Activated naive CD8-positive, alpha-beta T cell treated with anti-CD3 and anti-CD28 coated beads for 36 hours (primary cell): Measurements from ENCODE around the gene TNFSF15. TPM values are rescaled to one million over a fixed set of nuclear protein-coding genes. Genes with fewer than 3 reads are reported as not detected.

Experiments
- DNase-seq: peaks from one replicate; pipeline ENCODE4 v3.0.0; 2021
- H3K27ac Mint-ChIP-seq: one replicate; pipeline ENCODE4 v1.8.0; 2022; ENCODE audit warnings: mild to moderate bottlenecking, moderate library complexity, mixed read lengths
- H3K27me3 Mint-ChIP-seq: one replicate; pipeline ENCODE4 v1.8.0; 2022; ENCODE audit warnings: mild to moderate bottlenecking, mixed read lengths
- H3K36me3 Mint-ChIP-seq: one replicate; pipeline ENCODE4 v1.8.0; 2021; ENCODE audit warnings: mild to moderate bottlenecking, mixed read lengths
- H3K4me1 Mint-ChIP-seq: one replicate; pipeline ENCODE4 v1.8.0; 2021; ENCODE audit warnings: mixed read lengths
- H3K4me3 Mint-ChIP-seq: one replicate; pipeline ENCODE4 v1.8.0; 2022; ENCODE audit warnings: mild to moderate bottlenecking, moderate library complexity, mixed read lengths
- H3K9me3 Mint-ChIP-seq: one replicate; pipeline ENCODE4 v1.8.0; 2022; ENCODE audit warnings: mixed read lengths
- total RNA-seq, 2 experiments: library from RNA; stranded (reverse); gene quantifications; one replicate each; pipeline ENCODE4 v1.2.3, GENCODE V29; 2021

Gene TNFSF15
- total RNA-seq, 2 experiments from 2014 or later: 2.3 to 2.4 TPM

DNA sequence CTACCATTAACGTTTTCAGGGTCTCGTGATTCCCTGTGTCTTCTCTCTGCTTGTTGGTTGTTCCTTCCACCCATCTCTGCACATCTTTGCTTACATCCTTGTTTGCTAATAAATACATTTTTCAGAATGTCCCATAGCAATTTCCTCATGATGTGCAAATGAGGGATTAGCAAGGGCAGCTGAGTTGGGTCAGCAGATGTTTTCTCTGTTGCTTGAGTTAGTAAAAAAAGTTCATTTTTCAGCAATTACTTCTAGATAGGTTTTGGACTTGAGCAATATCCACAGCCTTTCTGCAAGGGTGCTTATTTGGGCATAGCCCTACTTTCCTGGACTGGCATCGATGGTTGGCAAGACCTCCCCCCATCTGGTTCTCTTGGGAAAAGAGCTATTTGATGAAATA is 4.8 kb upstream of the TNFSF15 start:
- H3K27me3 Mint-ChIP-seq: peaks cover 2% of the 10 kb centered on the region
- H3K4me1 Mint-ChIP-seq: peaks cover 39% of the 10 kb centered on the region
- H3K36me3 Mint-ChIP-seq: no peaks in the 10 kb centered on the region
- H3K4me3 Mint-ChIP-seq: no peak overlapping the region
- no peaks in the 10 kb centered on the region for H3K9me3 Mint-ChIP-seq
- DNase-seq: no peak
- no peak overlapping the region for H3K27ac Mint-ChIP-seq

DNA sequence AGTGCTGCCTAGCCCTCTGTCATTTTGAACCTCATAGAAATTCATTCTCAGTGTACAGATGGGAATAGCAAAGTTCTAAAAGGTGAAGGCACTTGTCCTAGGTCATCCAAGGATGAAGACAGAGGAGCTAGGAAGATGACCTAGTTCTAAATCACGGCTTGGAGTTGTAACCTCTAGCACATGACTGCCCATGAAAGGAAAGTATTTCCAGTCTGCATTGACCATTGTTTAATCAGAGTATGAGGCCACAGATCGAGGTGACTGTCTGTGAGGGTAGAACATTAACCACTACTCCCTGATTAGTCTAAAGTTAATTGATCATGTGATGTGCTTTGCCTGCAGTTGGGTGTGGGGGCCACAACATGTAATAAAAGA is 674 bp upstream of the TNFSF15 start:
- no peaks in the 10 kb centered on the region for H3K27me3 Mint-ChIP-seq
- peaks cover 26% of the 10 kb centered on the region for H3K4me1 Mint-ChIP-seq
- peaks cover 4% of the 10 kb centered on the region for H3K36me3 Mint-ChIP-seq
- H3K4me3 Mint-ChIP-seq: peak overlapping the region; percentile 75
- H3K27ac Mint-ChIP-seq: peak overlapping the region; percentile 73
- H3K9me3 Mint-ChIP-seq: no peaks in the 10 kb centered on the region
- no peak for DNase-seq

DNA sequence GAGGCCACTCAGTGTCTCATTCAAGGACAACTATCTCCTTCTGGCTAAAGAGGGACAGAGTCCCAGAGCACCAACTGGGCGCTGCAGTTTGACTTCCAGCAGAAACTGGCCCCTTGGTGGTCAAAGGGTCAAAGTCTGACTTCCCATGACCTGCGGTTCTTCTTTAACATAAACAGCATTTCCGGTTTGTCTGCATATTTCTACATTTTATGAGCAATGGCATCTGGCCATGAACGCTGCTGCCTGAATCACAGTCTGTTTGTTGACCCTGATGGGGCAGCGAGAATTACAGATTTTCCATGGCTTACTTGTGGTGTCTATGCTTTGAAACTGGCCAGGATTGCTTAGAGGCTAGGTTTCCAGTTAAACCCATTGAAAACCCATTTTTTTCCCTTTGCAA is 1.3 kb downstream of the TNFSF15 start:
- no peak for DNase-seq
- Mint-ChIP-seq H3K4me3 (peak overlapping the region; percentile 22), H3K4me1 (peaks cover 26% of the 10 kb centered on the region), H3K36me3 (peaks cover 4% of the 10 kb centered on the region), H3K9me3 (no peaks in the 10 kb centered on the region), H3K27ac (no peak overlapping the region), H3K27me3 (no peaks in the 10 kb centered on the region)

DNA sequence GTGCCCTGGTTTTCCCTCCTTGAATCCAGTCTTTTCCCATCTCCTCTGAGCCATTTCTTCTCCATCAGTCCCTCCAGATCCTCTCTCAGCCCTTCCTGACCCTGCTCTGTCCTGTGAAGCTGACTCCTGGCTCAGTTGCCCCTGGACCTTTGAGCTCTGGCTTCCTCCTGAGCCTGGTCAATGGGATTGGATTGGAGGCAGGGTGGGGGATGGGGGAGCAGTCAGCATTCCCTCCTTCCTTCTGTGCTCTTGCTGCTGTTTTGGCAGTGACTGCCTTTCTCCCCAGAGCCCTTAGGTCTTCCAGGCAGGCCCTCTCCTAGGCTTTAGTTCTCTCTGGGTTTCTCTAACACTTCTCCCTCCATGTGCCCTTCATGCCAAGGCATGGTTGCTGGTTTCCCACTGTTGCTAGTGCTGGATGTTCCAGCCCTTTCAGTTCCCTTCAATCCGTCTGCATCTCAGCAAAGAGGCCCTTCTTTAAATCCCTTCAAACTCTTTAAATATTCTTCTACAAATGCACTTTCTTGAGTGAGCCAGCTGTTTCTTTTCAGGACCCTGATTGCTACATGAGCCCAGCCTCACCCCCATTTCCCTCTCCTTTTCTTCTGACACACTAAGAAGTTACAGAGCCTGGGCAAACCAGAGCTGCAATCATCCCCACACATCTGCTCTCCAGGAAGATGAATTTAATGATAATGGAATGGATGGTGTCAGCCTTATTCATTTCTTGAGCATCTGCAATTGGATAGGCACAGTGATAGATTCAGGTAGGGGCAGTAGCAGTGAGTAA is 2.2 kb downstream of the TNFSF15 start:
- Mint-ChIP-seq H3K27ac (no peak overlapping the region), H3K36me3 (peaks cover 4% of the 10 kb centered on the region), H3K4me1 (peaks cover 26% of the 10 kb centered on the region), H3K4me3 (no peak overlapping the region), H3K27me3 (no peaks in the 10 kb centered on the region), H3K9me3 (no peaks in the 10 kb centered on the region)
- DNase-seq: no peak

DNA sequence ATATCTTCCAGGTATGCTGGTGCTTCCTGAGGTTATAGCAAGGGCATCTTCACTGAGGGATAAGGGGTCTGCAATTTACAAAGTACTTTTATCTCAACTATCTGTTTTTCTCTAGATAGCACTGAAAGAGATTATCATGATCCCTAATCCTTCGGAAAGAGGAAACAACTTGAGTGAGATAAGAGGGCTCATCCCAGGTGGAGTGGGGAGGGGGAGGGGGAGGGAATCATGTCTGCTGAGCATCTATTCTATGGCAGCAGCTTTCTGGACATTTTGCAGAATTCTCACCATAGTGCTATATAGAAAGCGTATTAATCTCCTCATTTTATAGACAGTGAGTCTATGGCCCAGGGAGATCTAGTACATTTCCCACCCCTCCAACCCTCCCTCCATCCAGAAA is 5.9 kb downstream of the TNFSF15 start:
- no peak overlapping the region for H3K27ac Mint-ChIP-seq
- no peak for DNase-seq
- no peaks in the 10 kb centered on the region for H3K9me3 Mint-ChIP-seq
- no peak overlapping the region for H3K4me3 Mint-ChIP-seq
- peaks cover 3% of the 10 kb centered on the region for H3K4me1 Mint-ChIP-seq
- H3K27me3 Mint-ChIP-seq: no peaks in the 10 kb centered on the region
- H3K36me3 Mint-ChIP-seq: peaks cover 4% of the 10 kb centered on the region

DNA sequence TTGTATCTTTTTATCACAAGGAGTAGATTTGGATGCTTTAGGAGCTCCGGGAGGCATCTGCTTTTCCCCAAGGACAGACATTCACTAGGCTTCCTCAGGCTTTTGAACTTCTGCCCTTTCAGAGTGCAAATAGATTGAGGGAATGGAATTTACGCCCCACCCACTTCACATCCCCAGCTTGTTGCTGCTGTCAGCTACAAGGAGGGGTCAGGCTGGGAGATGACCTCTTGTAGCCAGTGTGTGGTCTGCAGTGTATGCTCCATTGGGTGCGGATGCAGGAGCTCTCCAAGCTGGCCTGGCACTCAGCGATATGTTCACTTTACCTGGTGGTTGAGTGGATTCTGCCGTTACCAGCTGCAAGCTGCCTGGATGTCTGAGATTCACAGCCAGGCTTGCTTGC is 6.4 kb downstream of the TNFSF15 start:
- Mint-ChIP-seq H3K9me3 (no peaks in the 10 kb centered on the region), H3K36me3 (peaks cover 4% of the 10 kb centered on the region), H3K4me1 (no peaks in the 10 kb centered on the region), H3K4me3 (no peak overlapping the region), H3K27me3 (no peaks in the 10 kb centered on the region), H3K27ac (no peak overlapping the region)
- no peak for DNase-seq

DNA sequence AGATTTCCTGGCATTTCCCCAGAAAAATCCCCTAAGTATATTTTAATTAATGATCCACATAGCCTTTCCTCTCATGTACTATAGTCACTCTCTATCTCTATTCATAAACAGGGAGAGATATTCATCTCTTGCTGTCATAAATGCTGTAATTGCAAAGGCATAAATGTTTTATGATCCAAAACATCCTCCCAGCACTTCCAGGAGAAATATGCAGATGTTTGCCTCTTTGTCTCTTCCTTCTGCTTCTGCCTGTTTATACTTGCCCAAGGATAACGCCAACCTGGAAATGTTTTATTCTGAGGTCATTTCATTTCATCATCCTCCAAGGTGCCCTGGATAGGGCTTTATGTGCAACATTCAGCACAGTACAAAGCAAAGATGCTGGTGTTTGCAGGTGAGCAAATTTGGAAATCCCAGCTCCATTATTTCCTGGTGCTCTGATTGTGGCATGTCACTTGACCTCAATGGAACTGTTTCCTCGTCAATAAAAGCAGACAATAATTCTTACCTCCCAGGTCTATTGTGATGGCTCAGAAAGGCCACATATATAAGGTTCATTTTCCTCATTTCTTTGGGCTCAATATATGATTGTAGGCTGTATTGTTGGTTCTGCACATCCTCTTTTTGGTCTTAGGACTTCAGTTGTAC is 6.9 kb downstream of the TNFSF15 start:
- Mint-ChIP-seq H3K27ac (no peak overlapping the region), H3K27me3 (no peaks in the 10 kb centered on the region), H3K9me3 (no peaks in the 10 kb centered on the region), H3K4me1 (no peaks in the 10 kb centered on the region), H3K36me3 (peaks cover 3% of the 10 kb centered on the region), H3K4me3 (no peak overlapping the region)
- DNase-seq: no peak

DNA sequence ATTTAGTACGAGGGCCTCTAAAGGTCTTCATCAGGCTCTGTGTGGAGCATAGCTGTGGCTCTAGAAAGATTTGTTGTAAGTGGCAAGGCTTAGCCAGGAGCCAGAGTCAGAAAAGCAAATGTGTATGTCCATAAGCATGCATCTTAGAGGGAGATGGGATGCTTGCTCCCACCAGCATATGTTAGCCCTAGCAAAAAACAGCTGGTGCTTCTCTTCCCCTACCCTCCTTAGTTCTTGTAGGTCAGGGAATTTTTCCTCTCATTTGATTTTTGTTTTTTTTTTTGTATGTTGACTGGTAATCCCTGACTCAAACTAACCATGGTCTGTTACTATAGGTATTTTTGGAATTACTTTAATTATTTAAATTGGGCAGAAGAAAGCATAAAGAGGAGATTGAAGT is 7.7 kb downstream of the TNFSF15 start:
- no peaks in the 10 kb centered on the region for H3K27me3 Mint-ChIP-seq
- no peak overlapping the region for H3K27ac Mint-ChIP-seq
- DNase-seq: no peak
- no peak overlapping the region for H3K4me3 Mint-ChIP-seq
- H3K9me3 Mint-ChIP-seq: no peaks in the 10 kb centered on the region
- H3K36me3 Mint-ChIP-seq: no peaks in the 10 kb centered on the region
- no peaks in the 10 kb centered on the region for H3K4me1 Mint-ChIP-seq

DNA sequence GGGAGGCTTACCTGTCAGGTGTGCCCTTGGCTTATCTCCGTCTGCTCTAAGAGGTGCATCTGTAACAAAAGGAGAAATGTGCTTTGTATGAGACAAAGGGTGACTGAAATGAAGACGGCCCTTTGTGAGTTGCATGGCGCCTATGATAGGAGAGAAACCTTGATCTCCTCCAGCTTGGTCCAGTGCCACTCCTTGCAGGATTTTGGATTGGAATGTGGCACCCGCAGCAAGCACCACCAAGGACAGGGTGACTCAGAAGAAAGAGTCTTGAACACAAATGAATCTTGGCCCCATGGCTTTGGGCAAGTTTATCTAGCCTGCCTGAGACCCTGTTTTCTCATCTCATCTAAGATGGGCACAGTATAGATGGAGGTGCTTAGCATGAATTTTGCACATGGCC is 13.4 kb downstream of the TNFSF15 start:
- H3K36me3 Mint-ChIP-seq: peaks cover 13% of the 10 kb centered on the region
- no peaks in the 10 kb centered on the region for H3K27me3 Mint-ChIP-seq
- no peaks in the 10 kb centered on the region for H3K9me3 Mint-ChIP-seq
- peaks cover 7% of the 10 kb centered on the region for H3K4me1 Mint-ChIP-seq
- no peak overlapping the region for H3K27ac Mint-ChIP-seq
- no peak overlapping the region for H3K4me3 Mint-ChIP-seq
- DNase-seq: no peak

DNA sequence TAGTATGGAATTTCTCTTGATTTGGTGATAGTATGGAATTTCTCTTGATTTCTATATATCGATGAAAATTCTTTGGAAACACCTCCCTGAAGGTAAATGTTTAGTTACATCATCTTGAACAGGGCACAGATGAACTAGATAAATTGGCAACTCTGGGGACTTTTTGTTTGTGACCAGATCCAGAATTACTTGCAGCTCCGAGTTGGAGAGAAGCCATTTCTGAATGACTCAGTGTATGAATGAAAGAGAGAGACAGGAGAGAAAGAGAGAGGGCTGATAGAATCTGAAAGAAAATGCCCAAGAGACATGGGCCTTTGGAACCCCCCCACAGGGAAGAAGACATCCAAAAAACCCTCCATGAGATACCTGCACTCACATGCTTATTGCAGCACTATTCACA is 14.1 kb downstream of the TNFSF15 start:
- H3K4me3 Mint-ChIP-seq: no peak overlapping the region
- peaks cover 13% of the 10 kb centered on the region for H3K36me3 Mint-ChIP-seq
- H3K27me3 Mint-ChIP-seq: no peaks in the 10 kb centered on the region
- no peak for DNase-seq
- no peak overlapping the region for H3K27ac Mint-ChIP-seq
- H3K9me3 Mint-ChIP-seq: no peaks in the 10 kb centered on the region
- H3K4me1 Mint-ChIP-seq: peaks cover 7% of the 10 kb centered on the region

DNA sequence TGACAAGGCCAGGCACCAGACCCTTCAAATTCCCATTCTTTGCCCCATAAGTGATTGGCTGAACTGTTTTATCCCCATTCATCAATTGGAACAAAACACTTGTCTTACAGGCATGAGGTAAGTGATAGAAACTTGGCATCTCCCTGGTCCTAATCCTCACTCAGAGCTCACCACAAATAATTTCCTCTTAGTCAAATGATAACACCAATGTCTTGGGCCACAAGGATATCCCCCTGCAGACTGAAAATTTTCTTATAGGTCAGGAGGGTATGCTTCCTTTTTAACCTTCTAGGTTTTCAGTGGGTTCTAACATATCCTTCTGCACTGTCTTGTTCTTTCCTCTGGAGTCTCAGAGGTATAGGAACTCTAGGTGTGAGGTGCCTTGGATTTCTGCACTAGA is 14.5 kb downstream of the TNFSF15 start:
- Mint-ChIP-seq H3K36me3 (peaks cover 13% of the 10 kb centered on the region), H3K4me1 (peaks cover 7% of the 10 kb centered on the region), H3K27me3 (no peaks in the 10 kb centered on the region), H3K9me3 (no peaks in the 10 kb centered on the region), H3K4me3 (no peak overlapping the region), H3K27ac (no peak overlapping the region)
- no peak for DNase-seq

DNA sequence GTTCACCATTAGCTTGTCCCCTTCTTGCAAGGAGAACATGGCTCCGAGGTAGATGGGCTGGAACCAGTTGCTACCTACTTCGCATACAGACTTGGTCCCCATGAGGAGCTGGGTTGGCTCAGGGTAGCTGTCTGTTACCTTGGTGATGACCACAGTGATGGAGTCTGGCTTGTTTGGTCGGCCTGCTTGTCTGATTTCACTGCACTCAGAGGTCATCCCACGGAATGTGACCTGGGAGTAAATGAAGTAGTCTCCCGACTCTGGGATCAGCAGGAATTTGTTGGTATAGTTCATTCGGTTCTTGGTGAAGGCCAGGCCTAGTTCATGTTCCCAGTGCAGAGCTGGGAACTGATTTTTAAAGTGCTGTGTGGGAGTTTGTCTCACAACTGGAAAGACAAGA is 15.3 kb downstream of the TNFSF15 start:
- no peak overlapping the region for H3K4me3 Mint-ChIP-seq
- H3K36me3 Mint-ChIP-seq: peaks cover 13% of the 10 kb centered on the region
- H3K9me3 Mint-ChIP-seq: no peaks in the 10 kb centered on the region
- DNase-seq: no peak
- H3K27ac Mint-ChIP-seq: no peak overlapping the region
- H3K4me1 Mint-ChIP-seq: peaks cover 7% of the 10 kb centered on the region
- no peaks in the 10 kb centered on the region for H3K27me3 Mint-ChIP-seq

DNA sequence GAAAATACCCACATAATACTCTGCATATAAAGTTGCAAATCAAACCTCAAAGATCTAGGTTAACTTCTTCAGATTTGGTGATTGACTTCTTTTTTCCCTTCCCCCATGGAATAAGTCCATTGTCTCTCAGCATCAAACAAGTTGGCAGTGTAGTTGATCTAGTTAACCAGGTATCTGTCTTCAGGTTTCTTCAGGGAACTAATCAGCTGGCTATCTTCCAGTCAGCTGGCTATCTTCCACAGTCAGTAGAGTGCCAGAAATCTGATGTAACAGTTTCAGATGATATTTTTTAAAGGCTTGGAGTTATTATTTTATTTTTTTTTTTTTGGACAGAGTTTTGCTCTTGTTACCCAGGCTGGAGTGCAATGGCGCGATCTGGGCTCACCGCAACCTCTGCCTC is 16.8 kb downstream of the TNFSF15 start:
- H3K27me3 Mint-ChIP-seq: no peaks in the 10 kb centered on the region
- H3K36me3 Mint-ChIP-seq: peaks cover 13% of the 10 kb centered on the region
- no peak for DNase-seq
- H3K4me1 Mint-ChIP-seq: peaks cover 7% of the 10 kb centered on the region
- no peaks in the 10 kb centered on the region for H3K9me3 Mint-ChIP-seq
- H3K4me3 Mint-ChIP-seq: no peak overlapping the region
- no peak overlapping the region for H3K27ac Mint-ChIP-seq

DNA sequence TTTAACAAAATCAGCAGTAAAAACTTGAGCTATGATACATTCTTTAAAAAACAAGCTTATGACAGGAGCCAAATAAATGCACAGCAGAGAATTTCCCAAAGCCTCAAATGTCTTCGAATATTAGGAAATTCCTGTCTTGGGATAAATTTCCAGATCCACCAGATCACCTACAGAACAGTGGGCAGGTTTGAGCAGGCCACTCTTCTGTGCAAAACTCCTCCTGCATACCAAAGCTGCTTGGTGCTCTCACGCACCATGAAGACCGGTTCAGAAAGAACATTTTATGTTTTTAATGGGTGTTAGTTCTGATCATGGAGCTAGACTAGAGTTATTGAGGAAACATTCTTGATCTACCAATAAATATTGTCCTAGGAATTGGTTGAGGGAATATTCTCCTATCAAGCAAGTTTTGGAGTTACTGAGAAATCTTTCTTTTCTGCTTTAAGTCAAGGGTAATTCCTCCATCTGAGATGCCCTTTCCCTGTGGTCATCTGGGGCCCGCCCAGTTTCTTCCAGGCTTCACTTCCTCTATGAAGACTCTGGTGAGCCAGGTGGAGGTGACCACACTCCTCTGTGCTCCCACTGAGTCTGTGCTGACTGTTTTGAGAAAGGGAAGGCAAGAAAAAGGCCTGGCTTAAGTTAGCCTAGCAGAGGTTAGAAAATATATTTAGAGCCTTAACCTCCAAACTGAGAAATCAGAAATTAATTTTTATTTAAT is 17.9 kb downstream of the TNFSF15 start:
- no peaks in the 10 kb centered on the region for H3K9me3 Mint-ChIP-seq
- no peak overlapping the region for H3K4me3 Mint-ChIP-seq
- peaks cover 7% of the 10 kb centered on the region for H3K4me1 Mint-ChIP-seq
- H3K27me3 Mint-ChIP-seq: no peaks in the 10 kb centered on the region
- no peak for DNase-seq
- no peak overlapping the region for H3K27ac Mint-ChIP-seq
- H3K36me3 Mint-ChIP-seq: peaks cover 13% of the 10 kb centered on the region

DNA sequence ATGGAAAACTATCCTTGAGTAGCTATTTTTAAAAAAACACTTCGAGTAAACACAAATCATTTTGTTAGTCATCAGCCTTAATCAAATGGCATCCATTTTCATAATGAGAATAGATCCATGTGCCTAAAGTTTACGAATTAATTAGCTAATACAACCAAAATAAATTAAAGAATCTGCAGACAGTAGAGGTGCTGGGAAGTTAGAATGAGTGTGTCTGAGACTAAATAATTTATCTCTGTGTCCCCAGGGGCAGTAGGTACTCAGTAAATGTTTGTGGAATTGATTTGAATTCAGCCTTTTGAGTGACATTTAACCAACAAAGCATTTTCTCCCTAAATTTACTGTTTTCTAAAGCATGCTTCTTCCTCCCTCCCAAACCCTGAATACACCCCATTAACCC is 18.6 kb downstream of the TNFSF15 start:
- no peak for DNase-seq
- H3K4me3 Mint-ChIP-seq: no peak overlapping the region
- H3K9me3 Mint-ChIP-seq: no peaks in the 10 kb centered on the region
- peaks cover 13% of the 10 kb centered on the region for H3K36me3 Mint-ChIP-seq
- H3K27me3 Mint-ChIP-seq: no peaks in the 10 kb centered on the region
- peaks cover 7% of the 10 kb centered on the region for H3K4me1 Mint-ChIP-seq
- no peak overlapping the region for H3K27ac Mint-ChIP-seq
